K562 (cell line): ENCODE measurements around the gene GLDC. TPM values are rescaled to one million over a fixed set of nuclear protein-coding genes. Genes with fewer than 3 reads are reported as not detected.
A peak's percentile ranks its signal among the peaks of the same experiment; 100 is the strongest.

ENCODE experiments used
- ATAC-seq: fragments of 200-7000 bp; cut with Tn5 transposase; 3 replicates; pipeline ENCODE4 v1.9.1; 2020; ENCODE audit warnings: moderate library complexity
- BruUV-seq: library from RNA; stranded (reverse); fragments of 400-500 nt; replicated peaks from 2 replicates; lab custom pipeline; 2021; lab: Mats Ljungman, UMichigan
- CTCF ChIA-PET: fragments of 300-600 bp; formaldehyde crosslinking; extraction: SDS; loops from one replicate; lab custom pipeline; 2021; ENCODE audit warnings: low intra/inter-chr PET ratio; lab: Yijun Ruan, JAX
- POLR2A ChIA-PET: fragments of 300-600, 350-650 bp; sonication (Branson Sonifier 250); formaldehyde crosslinking; extraction: SDS; loops from one replicate; lab custom pipeline; 2021; ENCODE audit warnings: antibody characterized with exemption, inconsistent platforms; lab: Yijun Ruan, JAX
- DNase-seq, 4 experiments: peaks; one replicate each; pipeline versions ENCODE4 v3.0.0 to v3.0.0-alpha.2; 2011 to 2018; ENCODE audit warnings: low spot score in 3 of 4, mixed read lengths in 3 of 4; ENCODE audit errors: extremely low read depth in 1 of 4
- FAIRE-seq: peaks from 2 replicates; lab custom pipeline; 2011; peaks lifted over from hg19 to GRCh38; lab: Jason Lieb, UNC
- H2AFZ ChIP-seq: 2 replicates; pipeline ENCODE4 v1.6.0; 2011; ENCODE audit warnings: low read depth, low read length, control low read depth, inconsistent platforms
- H3K27ac ChIP-seq: fragments of 200-600 bp; 3 replicates; pipeline ENCODE4 v1.8.0; 2011; ENCODE audit warnings: low read depth, mild to moderate bottlenecking, control low read depth, inconsistent platforms, low read length, moderate library complexity, mixed read lengths; ENCODE audit errors: extremely low read depth
- H3K27me3 ChIP-seq, 2 experiments: fragments of 300-600 bp in 1 of 2; 2 replicates in 1 of 2; 3 replicates in 1 of 2; pipeline versions ENCODE4 v1.6.0 to v1.8.0; 2011; ENCODE audit warnings: inconsistent platforms in 2 of 2, low read length in 2 of 2, mild to moderate bottlenecking in 1 of 2, mixed read lengths in 1 of 2, moderate library complexity in 1 of 2; ENCODE audit not compliant: control insufficient read depth in 2 of 2, insufficient read depth in 2 of 2
- H3K36me3 ChIP-seq: fragments of 300-600 bp; 3 replicates; pipeline ENCODE4 v1.8.0; 2011; ENCODE audit warnings: mild to moderate bottlenecking, low read length, inconsistent platforms; ENCODE audit not compliant: control insufficient read depth, insufficient read depth
- H3K4me1 ChIP-seq, 2 experiments: fragments of 200-600 bp in 1 of 2; replicated peaks in 1 of 2; 2 replicates in 1 of 2; 3 replicates in 1 of 2; pipeline versions ENCODE4 v1.5.1 to v1.8.0; 2011; ENCODE audit warnings: inconsistent platforms in 2 of 2, low read length in 2 of 2, mild to moderate bottlenecking in 1 of 2, mixed read lengths in 1 of 2, moderate library complexity in 1 of 2; ENCODE audit not compliant: control insufficient read depth in 2 of 2, insufficient read depth in 2 of 2
- H3K4me2 ChIP-seq: 2 replicates; pipeline ENCODE4 v1.6.1; 2011; ENCODE audit warnings: low read length, control low read depth, inconsistent platforms, mixed read lengths; ENCODE audit not compliant: insufficient read depth
- H3K4me3 ChIP-seq: fragments of 200-600 bp; sonication (generic), shearing (Covaris generic); 2 replicates; pipeline ENCODE4 v1.5.1; 2016; ENCODE audit warnings: control low read depth, inconsistent platforms
- H3K79me2 ChIP-seq: fragments of 200-600 bp; 3 replicates; pipeline ENCODE4 v1.8.0; 2011; ENCODE audit warnings: low read length, inconsistent platforms; ENCODE audit not compliant: control insufficient read depth, insufficient read depth
- H3K9ac ChIP-seq, 2 experiments: 2 replicates each; pipeline versions ENCODE4 v1.6.0 to v1.6.1; 2011; ENCODE audit warnings: low read depth in 2 of 2, low read length in 2 of 2, control low read depth in 1 of 2, inconsistent platforms in 1 of 2, mild to moderate bottlenecking in 1 of 2, mixed read lengths in 1 of 2; ENCODE audit not compliant: insufficient read depth in 1 of 2
- H3K9me1 ChIP-seq: one replicate; pipeline ENCODE4 v1.6.0; 2011; ENCODE audit warnings: inconsistent platforms, mild to moderate bottlenecking, low read length, moderate library complexity; ENCODE audit not compliant: control insufficient read depth, insufficient read depth
- H3K9me3 ChIP-seq: replicated peaks from 2 replicates; pipeline ENCODE4 v1.5.1; 2011; ENCODE audit warnings: low read depth, low read length, inconsistent platforms; ENCODE audit not compliant: control insufficient read depth, insufficient read depth
- H4K20me1 ChIP-seq: replicated peaks from 2 replicates; pipeline ENCODE4 v1.6.1; 2011; ENCODE audit warnings: low read length, inconsistent platforms, mixed read lengths; ENCODE audit not compliant: control insufficient read depth, insufficient read depth
- CREB3 ChIP-seq: fragments of 450-650 bp; conservative IDR thresholded peaks from 2 replicates; pipeline ENCODE4 v1.6.1; 2016; ENCODE audit warnings: missing genetic modification characterization, low read depth, mild to moderate bottlenecking, missing compliant biosample characterization, moderate library complexity
- CTCF ChIP-seq, 3 experiments: IDR thresholded peaks in 2 of 3; conservative IDR thresholded peaks in 1 of 3; 2 replicates each; pipeline ENCODE4 v1.5.1; 2011 to 2012; ENCODE audit warnings: low read length in 3 of 3, mild to moderate bottlenecking in 3 of 3, control low read depth in 2 of 3, improper control_type of control experiment in 1 of 3, inconsistent platforms in 1 of 3, low read depth in 1 of 3, mixed read lengths in 1 of 3, moderate library complexity in 1 of 3; ENCODE audit not compliant: insufficient read depth in 2 of 3
- GTF2A2 ChIP-seq: IDR thresholded peaks from 2 replicates; pipeline ENCODE4 v1.6.1; 2016; ENCODE audit warnings: mild to moderate bottlenecking, missing genetic modification characterization, missing compliant biosample characterization
- NFE2L1 ChIP-seq: fragments of 450-650 bp; IDR thresholded peaks from 2 replicates; pipeline ENCODE4 v1.6.1; 2016; ENCODE audit warnings: missing genetic modification characterization, low read depth, mild to moderate bottlenecking, missing compliant biosample characterization, moderate library complexity, borderline replicate concordance
- PYGO2 ChIP-seq: fragments of 450-650 bp; IDR thresholded peaks from 2 replicates; pipeline ENCODE4 v1.6.1; 2016; ENCODE audit warnings: mild to moderate bottlenecking, missing genetic modification characterization, moderate library complexity, missing compliant biosample characterization
- SMARCE1 ChIP-seq: fragments of 450-650 bp; IDR thresholded peaks from 2 replicates; pipeline ENCODE4 v1.7.1; 2016; ENCODE audit warnings: mild to moderate bottlenecking
- SMC3 ChIP-seq: conservative IDR thresholded peaks from 2 replicates; pipeline ENCODE4 v1.6.1; 2011; ENCODE audit warnings: low read depth, low read length, improper control_type of control experiment; ENCODE audit not compliant: insufficient read depth
- ZNF586 ChIP-seq: fragments of 450-650 bp; formaldehyde crosslinking; conservative IDR thresholded peaks from 2 replicates; pipeline ENCODE4 v1.4.0; 2020; ENCODE audit warnings: mild to moderate bottlenecking, moderate library complexity
- WGBS: fragments of 100-300 bp; shearing (Covaris generic); methylation state at CpG from one replicate; pipeline ENCODE4 v1.1.6; 2016; ENCODE audit warnings: low coverage, mixed read lengths; ENCODE audit not compliant: insufficient coverage; ENCODE audit errors: missing lambda C conversion rate; 5-methylcytosine and 5-hydroxymethylcytosine counted together
- in situ Hi-C: fragments of 300-500 bp; cut with MboI; formaldehyde crosslinking; loops from 4 replicates; pipeline ENCODE4 v1.15.0; 2018; ENCODE audit warnings: inconsistent platforms, mixed read lengths
- intact Hi-C: fragments of 100-400 bp; cut with micrococcal nuclease; formaldehyde crosslinking; loops from 2 replicates; pipeline ENCODE4 v1.14.2; 2022
- polyA plus RNA-seq, 8 experiments: library from polyadenylated mRNA; depleted of rRNA in 4 of 8; stranded (reverse) in 5 of 8; unstranded in 3 of 8; fragments of >200 nt; fragmentation: Nextera tagmentation in 2 of 8; fragmentation: Illumina TruSeq in 1 of 8; extraction: Ambion mirVana in 2 of 8; extraction: Trizol in 1 of 8; gene quantifications; 2 replicates each; pipeline versions ENCODE4 v1.2.1 to v1.2.3, GENCODE V29; 2011 to 2014; ENCODE audit warnings: inconsistent platforms in 1 of 8, missing spikeins in 1 of 8
- total RNA-seq, 7 experiments: library from RNA; depleted of rRNA in 6 of 7; stranded (reverse); fragments of >200 nt in 6 of 7; fragmentation: Illumina TruSeq in 2 of 7; extraction: Trizol in 2 of 7; gene quantifications; 2 replicates each; pipeline versions ENCODE4 v1.2.1 to v1.2.3, GENCODE V29; 2011 to 2021; ENCODE audit warnings: low replicate concordance in 1 of 7

GLDC gene
- total and polyA plus RNA-seq, 9 of the 15 experiments (the other 6 are each of a cell fraction or from before 2014, with no cell fraction given): 0.03 to 0.27 (median 0.08) TPM; not detected in 6

GRCh38 chr9:6590334-6590733 lies 55.2 kb downstream of the GLDC start (continued):
- TF ChIP-seq CREB3: no peak

GRCh38 chr9:6584881-6585597 lies 60.5 kb downstream of the GLDC start:
- POLR2A ChIA-PET: no interaction called here
- intact Hi-C loops (loop anchor here (2.0 to 5.0 kb wide), 2 partner anchors 82 to 154 kb away; no protein-coding TSS in a partner anchor), in situ Hi-C loops (no loop called here)
- Histone ChIP-seq H3K9me1 (no peaks in the 10 kb centered on the region), H3K4me2 (no peak overlapping the region), H3K79me2 (no peaks in the 10 kb centered on the region), H3K9ac (no peak overlapping the region), H2AFZ (no peak overlapping the region), H3K27ac (no peak overlapping the region), H3K36me3 (no peaks in the 10 kb centered on the region), H4K20me1 (no peaks in the 10 kb centered on the region), H3K4me3 (no peak overlapping the region), H3K9me3 (no peaks in the 10 kb centered on the region), H3K27me3 (peaks cover 5 to 14% of the 10 kb centered on the region in 2 experiments; a peak in 3 of 5 replicates), H3K4me1 (no peaks in the 10 kb centered on the region; a peak in 1 of 5 replicates)
- no peak for FAIRE-seq
- peak; percentile 49; the same call in 1 of the 3 replicates for ATAC-seq
- BruUV-seq: no TSS peak
- WGBS: 0% methylated on average over 5 of the region's 5 CpGs
- peak in 1 of 4 experiments; percentile 13 for DNase-seq
- CTCF ChIA-PET: no interaction called here
- TF ChIP-seq GTF2A2 (tag) (no peak), CTCF (IDR thresholded peaks at IDR 0.05 in 2 of 3, conservative IDR thresholded peaks at IDR 0.05 in 1 of 3; ENCODE audit: insufficient read depth in 2 of 3, low read depth in 1 of 3, low read length in 3 of 3) (peak in 1 of 3 experiments; percentile 49; a peak in 2 of 6 replicates), PYGO2 (tag) (no peak), NFE2L1 (no peak), SMARCE1 (no peak), SMC3 (0 out of 2 replicates have a peak, but pooled peaks have one; percentile 10), ZNF586 (CRISPR knock-in tag) (no peak)
